Glutamatergic neuron (in vitro differentiated cells): ENCODE data around the gene TMEM80. TPM values are rescaled to one million over a fixed set of nuclear protein-coding genes. Genes with fewer than 3 reads are reported as not detected.
A peak's percentile ranks its signal among the peaks of the same experiment; 100 is the strongest.

Experiments
- DNase-seq: peaks from one replicate; pipeline ENCODE4 v3.0.0; 2022
- H3K27ac Mint-ChIP-seq: one replicate; pipeline ENCODE4 v1.8.0; 2020; ENCODE audit warnings: mild to moderate bottlenecking, mixed read lengths, inconsistent platforms; ENCODE audit not compliant: unreplicated experiment
- H3K27me3 Mint-ChIP-seq: one replicate; pipeline ENCODE4 v1.8.0; 2020; ENCODE audit warnings: mild to moderate bottlenecking, moderate library complexity, mixed read lengths, inconsistent platforms; ENCODE audit not compliant: unreplicated experiment
- H3K36me3 Mint-ChIP-seq: one replicate; pipeline ENCODE4 v1.8.0; 2020; ENCODE audit warnings: mild to moderate bottlenecking, mixed read lengths, inconsistent platforms; ENCODE audit not compliant: unreplicated experiment
- H3K4me1 Mint-ChIP-seq: one replicate; pipeline ENCODE4 v1.8.0; 2020; ENCODE audit warnings: mild to moderate bottlenecking, low read depth, mixed read lengths, inconsistent platforms; ENCODE audit not compliant: unreplicated experiment
- H3K4me3 Mint-ChIP-seq: one replicate; pipeline ENCODE4 v1.8.0; 2020; ENCODE audit warnings: mild to moderate bottlenecking, mixed read lengths, inconsistent platforms; ENCODE audit not compliant: unreplicated experiment
- H3K9me3 Mint-ChIP-seq: one replicate; pipeline ENCODE4 v1.8.0; 2020; ENCODE audit warnings: mild to moderate bottlenecking, moderate library complexity, mixed read lengths, inconsistent platforms; ENCODE audit not compliant: unreplicated experiment
- total RNA-seq: library from RNA; stranded (reverse); fragmentation: NEBNext Ultra II Directional; extraction: Animal tissue kit (Norgen Biotek cat#: 25700); gene quantifications from one replicate; pipeline ENCODE4 v1.2.1, GENCODE V29; 2021; ENCODE audit not compliant: unreplicated experiment
- TF ChIP-seq, protein P1 (sequence below): fragments of 200-600 bp; sonication (generic); IDR thresholded peaks from one replicate; pipeline ENCODE4 v1.5.0; 2021; ENCODE audit not compliant: partially characterized antibody, unreplicated experiment

TMEM80 gene
- total RNA-seq, 1 donor from 2014 or later, result 29.7 TPM

- peaks cover 9% of the 10 kb centered on the region for H3K27me3 Mint-ChIP-seq
- H3K9me3 Mint-ChIP-seq, result peaks cover 11% of the 10 kb centered on the region
- TF ChIP-seq, protein P1, sequence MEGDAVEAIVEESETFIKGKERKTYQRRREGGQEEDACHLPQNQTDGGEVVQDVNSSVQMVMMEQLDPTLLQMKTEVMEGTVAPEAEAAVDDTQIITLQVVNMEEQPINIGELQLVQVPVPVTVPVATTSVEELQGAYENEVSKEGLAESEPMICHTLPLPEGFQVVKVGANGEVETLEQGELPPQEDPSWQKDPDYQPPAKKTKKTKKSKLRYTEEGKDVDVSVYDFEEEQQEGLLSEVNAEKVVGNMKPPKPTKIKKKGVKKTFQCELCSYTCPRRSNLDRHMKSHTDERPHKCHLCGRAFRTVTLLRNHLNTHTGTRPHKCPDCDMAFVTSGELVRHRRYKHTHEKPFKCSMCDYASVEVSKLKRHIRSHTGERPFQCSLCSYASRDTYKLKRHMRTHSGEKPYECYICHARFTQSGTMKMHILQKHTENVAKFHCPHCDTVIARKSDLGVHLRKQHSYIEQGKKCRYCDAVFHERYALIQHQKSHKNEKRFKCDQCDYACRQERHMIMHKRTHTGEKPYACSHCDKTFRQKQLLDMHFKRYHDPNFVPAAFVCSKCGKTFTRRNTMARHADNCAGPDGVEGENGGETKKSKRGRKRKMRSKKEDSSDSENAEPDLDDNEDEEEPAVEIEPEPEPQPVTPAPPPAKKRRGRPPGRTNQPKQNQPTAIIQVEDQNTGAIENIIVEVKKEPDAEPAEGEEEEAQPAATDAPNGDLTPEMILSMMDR, result no peak
- H3K27ac Mint-ChIP-seq, result peak overlapping the region; percentile 53
- peaks cover 30% of the 10 kb centered on the region for H3K4me1 Mint-ChIP-seq
- DNase-seq, result no peak
- H3K4me3 Mint-ChIP-seq, result peak overlapping the region; percentile 82
- H3K36me3 Mint-ChIP-seq, result no peaks in the 10 kb centered on the region
Observed at GRCh38 chr11:693415-693831, 2.2 kb upstream of the TMEM80 start.

GRCh38 chr11:693887-694562, 1.6 kb upstream of the TMEM80 start:
- Mint-ChIP-seq H3K4me3 (peak overlapping the region; percentile 82), H3K27ac (peak overlapping the region; percentile 53), H3K4me1 (peaks cover 31% of the 10 kb centered on the region), H3K9me3 (peaks cover 11% of the 10 kb centered on the region), H3K27me3 (peaks cover 10% of the 10 kb centered on the region), H3K36me3 (no peaks in the 10 kb centered on the region)
- TF ChIP-seq, protein P1, result no peak
- no peak for DNase-seq

- H3K9me3 Mint-ChIP-seq, result peaks cover 11% of the 10 kb centered on the region
- H3K27ac Mint-ChIP-seq, result peak within 1 kb of the TSS; percentile 85
- H3K4me3 Mint-ChIP-seq, result peak within 1 kb of the TSS; percentile 85
- H3K4me1 Mint-ChIP-seq, result peaks cover 31% of the 10 kb centered on the region
- peak; percentile 100 for DNase-seq
- no peaks in the 10 kb centered on the region for H3K36me3 Mint-ChIP-seq
- H3K27me3 Mint-ChIP-seq, result peaks cover 10% of the 10 kb centered on the region
- TF ChIP-seq, protein P1, result no peak
Observed at GRCh38 chr11:694563-695287, 891 bp upstream of the TMEM80 start, which contains the start of gene DEAF1. Gene DEAF1 (minus strand): TSS chr11:695222. CDS start chr11:695047, 175 bp downstream.

DNA sequence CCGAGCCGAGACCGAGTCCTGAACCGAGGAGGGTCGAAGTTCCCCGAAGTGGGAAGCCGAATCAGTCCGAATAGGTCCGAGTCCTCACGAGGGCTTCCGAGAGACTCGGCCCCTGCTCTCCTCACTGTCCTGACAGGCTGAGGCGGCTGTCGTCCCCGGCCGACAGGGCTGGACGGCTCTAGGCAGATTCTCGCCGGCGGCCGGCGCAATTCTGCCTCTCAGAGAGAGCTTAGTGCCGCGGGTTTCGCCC, 403 bp upstream of the TMEM80 start:
- TF ChIP-seq, protein P1, result no peak
- no peaks in the 10 kb centered on the region for H3K36me3 Mint-ChIP-seq
- DNase-seq, result no peak
- peak overlapping the region; percentile 84 for H3K4me3 Mint-ChIP-seq
- H3K4me1 Mint-ChIP-seq, result peaks cover 31% of the 10 kb centered on the region
- peaks cover 11% of the 10 kb centered on the region for H3K9me3 Mint-ChIP-seq
- peak overlapping the region; percentile 85 for H3K27ac Mint-ChIP-seq
- H3K27me3 Mint-ChIP-seq, result peaks cover 10% of the 10 kb centered on the region

- Mint-ChIP-seq H3K4me1 (peaks cover 26% of the 10 kb centered on the region), H3K36me3 (no peaks in the 10 kb centered on the region), H3K27me3 (peaks cover 13% of the 10 kb centered on the region), H3K9me3 (peaks cover 9% of the 10 kb centered on the region), H3K4me3 (peak overlapping the region; percentile 85), H3K27ac (peak overlapping the region; percentile 53)
- TF ChIP-seq, protein P1, result no peak
- DNase-seq, result no peak
Observed at GRCh38 chr11:696955-697491, 1.4 kb downstream of the TMEM80 start.
